BE2C (cell line): Measurements from ENCODE around the gene EPB41L3.
"Not testable (repeated sequence)": the region's sequence is repeated elsewhere in the genome, so short reads cannot be mapped to it uniquely, and the experiment has no call there.

ENCODE experiments used
- DNase-seq: peaks from one replicate; pipeline ENCODE4 v3.0.0-alpha.2; 2020
- H3K27me3 ChIP-seq: fragments of 250-450 bp; sonication (Bioruptor Pico); 2 replicates; pipeline ENCODE4 v1.5.1; 2020; ENCODE audit warnings: mild to moderate bottlenecking
- H3K36me3 ChIP-seq: fragments of 250-450 bp; sonication (Bioruptor Pico); 2 replicates; pipeline ENCODE4 v1.5.1; 2020; ENCODE audit warnings: mild to moderate bottlenecking
- H3K4me1 ChIP-seq: fragments of 250-450 bp; sonication (Bioruptor Pico); 2 replicates; pipeline ENCODE4 v1.5.1; 2020
- H3K4me3 ChIP-seq: 2 replicates; pipeline ENCODE4 v1.5.1; 2011; ENCODE audit warnings: low read depth, low read length
- H3K9me3 ChIP-seq: fragments of 250-450 bp; sonication (Bioruptor Pico); 2 replicates; pipeline ENCODE4 v1.5.1; 2020
- CTCF ChIP-seq: IDR thresholded peaks from 2 replicates; pipeline ENCODE4 v1.5.1; 2012; ENCODE audit warnings: mild to moderate bottlenecking, low read depth, low read length

Gene EPB41L3

DNA sequence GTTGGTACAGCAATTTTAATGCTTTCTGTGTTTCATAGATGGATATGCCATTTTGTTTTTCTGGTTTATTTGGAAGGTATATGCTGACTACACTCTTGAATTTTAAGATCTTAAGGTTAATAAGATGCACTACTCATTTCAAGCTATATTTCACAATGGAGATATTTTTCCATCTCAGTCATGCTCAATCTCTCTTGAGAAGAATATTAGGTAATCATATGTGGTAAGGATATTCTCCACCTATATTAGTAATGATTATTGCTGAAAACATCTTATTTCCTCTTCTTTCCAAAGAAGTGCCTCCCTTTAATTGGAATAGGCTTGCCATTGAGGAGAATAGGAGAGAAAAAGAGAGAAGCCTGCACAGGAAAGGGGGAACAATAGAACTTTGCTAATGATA, 40.1 kb downstream of the EPB41L3 start:
- H3K4me1 ChIP-seq, result no peaks in the 10 kb centered on the region
- DNase-seq, result no peak
- H3K9me3 ChIP-seq, result no peaks in the 10 kb centered on the region
- no peaks in the 10 kb centered on the region for H3K36me3 ChIP-seq
- H3K27me3 ChIP-seq, result no peaks in the 10 kb centered on the region
- no peak for TF ChIP-seq CTCF
- H3K4me3 ChIP-seq, result no peak overlapping the region

- Histone ChIP-seq H3K9me3 (no peaks in the 10 kb centered on the region), H3K27me3 (no peaks in the 10 kb centered on the region), H3K4me3 (no peak overlapping the region), H3K4me1 (no peaks in the 10 kb centered on the region), H3K36me3 (no peaks in the 10 kb centered on the region)
- DNase-seq, result no peak
- no peak for TF ChIP-seq CTCF
These were observed 43.4 kb downstream of the EPB41L3 start for GRCh38 chr18:5500158-5500939.

DNA sequence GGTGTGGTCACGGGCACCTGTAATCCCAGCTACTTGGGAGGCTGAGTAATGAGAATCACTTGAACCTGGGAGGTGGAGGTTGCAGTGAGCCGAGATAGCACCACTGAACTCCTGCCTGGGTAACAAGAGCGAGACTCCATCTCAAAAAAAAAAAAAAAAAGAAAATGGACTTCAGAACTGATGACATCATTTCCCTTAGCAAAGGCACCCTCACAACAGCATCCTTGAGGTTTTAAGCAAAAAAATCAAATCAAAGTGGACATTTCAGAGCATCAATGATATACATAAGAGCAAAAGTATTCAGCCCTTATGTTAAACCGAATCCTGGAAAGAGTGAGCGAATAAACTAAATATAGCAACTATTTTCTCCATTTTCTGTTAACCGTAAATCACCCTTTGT, 45.3 kb downstream of the EPB41L3 start:
- H3K4me3 ChIP-seq, result no peak overlapping the region

GRCh38 chr18:5496305-5496704, 47.5 kb downstream of the EPB41L3 start:
- TF ChIP-seq CTCF, result no peak
- no peak for DNase-seq
- Histone ChIP-seq H3K4me1 (no peaks in the 10 kb centered on the region), H3K4me3 (no peak overlapping the region), H3K9me3 (no peaks in the 10 kb centered on the region), H3K27me3 (no peaks in the 10 kb centered on the region), H3K36me3 (no peaks in the 10 kb centered on the region)

More for the DNA sequence above, 45.3 kb downstream of the EPB41L3 start:
- Histone ChIP-seq H3K4me1 (no peaks in the 10 kb centered on the region), H3K9me3 (no peaks in the 10 kb centered on the region), H3K36me3 (no peaks in the 10 kb centered on the region), H3K27me3 (no peaks in the 10 kb centered on the region)
- no peak for TF ChIP-seq CTCF
- no peak for DNase-seq

DNA sequence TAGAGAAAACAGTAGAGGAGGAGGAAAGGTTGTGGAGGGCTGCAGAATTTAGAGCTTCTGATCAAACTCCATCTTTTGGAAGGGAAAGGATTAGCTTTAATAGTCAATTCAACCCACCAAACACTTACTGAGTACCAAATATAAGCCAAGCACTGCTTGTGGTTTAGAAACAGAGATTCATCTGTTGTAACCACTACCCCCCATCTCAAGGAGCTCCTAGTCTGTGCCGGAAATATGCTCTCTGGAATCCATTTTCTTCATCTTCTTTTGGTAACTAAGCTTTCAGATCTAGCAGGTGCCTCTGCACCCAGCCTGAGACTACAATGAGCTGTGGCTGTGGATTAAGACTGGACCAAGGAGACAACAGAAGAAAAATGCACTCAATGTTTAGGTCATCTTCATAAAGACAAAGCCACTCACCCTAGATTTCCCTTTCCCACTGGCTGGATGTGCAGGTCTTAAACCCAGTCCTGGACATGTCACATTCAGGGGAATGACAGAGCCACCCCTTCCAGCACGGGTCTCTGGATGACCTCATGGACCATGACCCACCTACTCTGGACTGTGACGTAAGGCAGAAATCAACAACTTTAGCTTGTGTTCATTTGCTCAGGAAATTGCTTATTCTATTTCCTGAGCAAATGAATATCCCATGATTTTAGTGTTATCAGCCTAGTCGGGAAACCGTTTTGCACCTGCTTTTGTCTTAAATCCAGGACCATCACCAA, 52.9 kb downstream of the EPB41L3 start:
- H3K4me3 ChIP-seq, result no peak overlapping the region
- no peaks in the 10 kb centered on the region for H3K9me3 ChIP-seq
- no peaks in the 10 kb centered on the region for H3K36me3 ChIP-seq
- no peaks in the 10 kb centered on the region for H3K27me3 ChIP-seq
- no peak for DNase-seq
- H3K4me1 ChIP-seq, result no peaks in the 10 kb centered on the region
- TF ChIP-seq CTCF, result no peak

- no peaks in the 10 kb centered on the region for H3K9me3 ChIP-seq
- H3K4me1 ChIP-seq, result no peaks in the 10 kb centered on the region
- TF ChIP-seq CTCF, result no peak
- no peak for DNase-seq
- H3K27me3 ChIP-seq, result no peaks in the 10 kb centered on the region
- no peak overlapping the region for H3K4me3 ChIP-seq
- H3K36me3 ChIP-seq, result no peaks in the 10 kb centered on the region
These were observed 55.0 kb downstream of the EPB41L3 start for GRCh38 chr18:5488844-5489243.

GRCh38 chr18:5488044-5488443, 55.8 kb downstream of the EPB41L3 start:
- not testable (repeated sequence) for H3K36me3 ChIP-seq, H3K4me3 ChIP-seq, DNase-seq, H3K9me3 ChIP-seq, H3K27me3 ChIP-seq, H3K4me1 ChIP-seq
